ENCODE results near the gene NTN3.

The NTN3 gene

DNA sequence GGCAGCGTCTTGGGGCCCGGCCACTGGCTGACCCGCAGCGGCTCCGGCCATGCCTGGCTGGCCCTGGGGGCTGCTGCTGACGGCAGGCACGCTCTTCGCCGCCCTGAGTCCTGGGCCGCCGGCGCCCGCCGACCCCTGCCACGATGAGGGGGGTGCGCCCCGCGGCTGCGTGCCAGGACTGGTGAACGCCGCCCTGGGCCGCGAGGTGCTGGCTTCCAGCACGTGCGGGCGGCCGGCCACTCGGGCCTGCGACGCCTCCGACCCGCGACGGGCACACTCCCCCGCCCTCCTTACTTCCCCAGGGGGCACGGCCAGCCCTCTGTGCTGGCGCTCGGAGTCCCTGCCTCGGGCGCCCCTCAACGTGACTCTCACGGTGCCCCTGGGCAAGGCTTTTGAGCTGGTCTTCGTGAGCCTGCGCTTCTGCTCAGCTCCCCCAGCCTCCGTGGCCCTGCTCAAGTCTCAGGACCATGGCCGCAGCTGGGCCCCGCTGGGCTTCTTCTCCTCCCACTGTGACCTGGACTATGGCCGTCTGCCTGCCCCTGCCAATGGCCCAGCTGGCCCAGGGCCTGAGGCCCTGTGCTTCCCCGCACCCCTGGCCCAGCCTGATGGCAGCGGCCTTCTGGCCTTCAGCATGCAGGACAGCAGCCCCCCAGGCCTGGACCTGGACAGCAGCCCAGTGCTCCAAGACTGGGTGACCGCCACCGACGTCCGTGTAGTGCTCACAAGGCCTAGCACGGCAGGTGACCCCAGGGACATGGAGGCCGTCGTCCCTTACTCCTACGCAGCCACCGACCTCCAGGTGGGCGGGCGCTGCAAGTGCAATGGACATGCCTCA lies 773 bp downstream of the NTN3 start:
- H3K27ac ChIP-seq (ENCODE audit: low read depth, low read length, poor library complexity, severe bottlenecking) = no peak overlapping the region
- peaks cover 60% of the 10 kb centered on the region for H3K4me1 ChIP-seq (ENCODE audit: insufficient read depth, low read length, severe bottlenecking)
- no peak overlapping the region for H3K4me3 ChIP-seq (ENCODE audit: low read depth, low read length, poor library complexity, severe bottlenecking)

DNA sequence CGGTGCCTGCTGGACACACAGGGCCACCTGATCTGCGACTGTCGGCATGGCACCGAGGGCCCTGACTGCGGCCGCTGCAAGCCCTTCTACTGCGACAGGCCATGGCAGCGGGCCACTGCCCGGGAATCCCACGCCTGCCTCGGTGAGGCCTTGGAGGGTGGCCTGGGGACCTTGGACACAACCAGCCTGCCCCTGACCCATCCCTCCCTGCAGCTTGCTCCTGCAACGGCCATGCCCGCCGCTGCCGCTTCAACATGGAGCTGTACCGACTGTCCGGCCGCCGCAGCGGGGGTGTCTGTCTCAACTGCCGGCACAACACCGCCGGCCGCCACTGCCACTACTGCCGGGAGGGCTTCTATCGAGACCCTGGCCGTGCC lies 1.4 kb downstream of the NTN3 start:
- Histone ChIP-seq H4K20me1 (ENCODE audit: insufficient read depth, low read length) (no peaks in the 10 kb centered on the region), H3K27me3 (ENCODE audit: insufficient read depth, low read length) (peaks cover 17% of the 10 kb centered on the region), H3K9me2 (ENCODE audit: low read depth, low read length) (no peaks in the 10 kb centered on the region), H3K4me2 (ENCODE audit: low read length) (no peak overlapping the region), H3K4me1 (ENCODE audit: insufficient read depth, low read length, severe bottlenecking) (peaks cover 54% of the 10 kb centered on the region), H3K27ac (ENCODE audit: low read depth, low read length, poor library complexity, severe bottlenecking) (no peak overlapping the region), H3K36me3 (ENCODE audit: insufficient read depth, low read length) (no peaks in the 10 kb centered on the region), H3K9me3 (ENCODE audit: low read length) (no peaks in the 10 kb centered on the region), H3K79me2 (ENCODE audit: insufficient read depth, low read length) (no peaks in the 10 kb centered on the region), H3F3A (ENCODE audit: insufficient read depth, low read length) (no peaks in the 10 kb centered on the region), H3K4me3 (ENCODE audit: low read depth, low read length, poor library complexity, severe bottlenecking) (no peak overlapping the region), H3K9ac (ENCODE audit: low read length) (no peak overlapping the region), H2AFZ (ENCODE audit: low read length) (no peak overlapping the region)
- no peak for TF ChIP-seq EZH2 (IDR thresholded peaks at IDR 0.05; ENCODE audit: borderline replicate concordance, low read length)
- TF ChIP-seq CTCF (IDR thresholded peaks at IDR 0.05; ENCODE audit: low read length) = no peak

More for the DNA sequence above, 773 bp downstream of the NTN3 start:
- H4K20me1 ChIP-seq (ENCODE audit: insufficient read depth, low read length) = no peaks in the 10 kb centered on the region
- no peaks in the 10 kb centered on the region for H3K79me2 ChIP-seq (ENCODE audit: insufficient read depth, low read length)
- peaks cover 17% of the 10 kb centered on the region for H3K27me3 ChIP-seq (ENCODE audit: insufficient read depth, low read length)
- H2AFZ ChIP-seq (ENCODE audit: low read length) = no peak overlapping the region
- no peaks in the 10 kb centered on the region for H3K36me3 ChIP-seq (ENCODE audit: insufficient read depth, low read length)
- H3F3A ChIP-seq (ENCODE audit: insufficient read depth, low read length) = no peaks in the 10 kb centered on the region
- H3K9me2 ChIP-seq (ENCODE audit: low read depth, low read length) = no peaks in the 10 kb centered on the region
- no peak overlapping the region for H3K9ac ChIP-seq (ENCODE audit: low read length)
- no peaks in the 10 kb centered on the region for H3K9me3 ChIP-seq (ENCODE audit: low read length)
- peak overlapping the region; percentile 38; the same call in 1 of the 2 replicates for H3K4me2 ChIP-seq (ENCODE audit: low read length)
- TF ChIP-seq CTCF (IDR thresholded peaks at IDR 0.05; ENCODE audit: low read length) (no peak), EZH2 (IDR thresholded peaks at IDR 0.05; ENCODE audit: borderline replicate concordance, low read length) (no peak)

- H3K4me2 ChIP-seq (ENCODE audit: low read length) = 0 out of 2 replicates have a peak overlapping the region, but pooled peaks have one; percentile 44
- no peaks in the 10 kb centered on the region for H3F3A ChIP-seq (ENCODE audit: insufficient read depth, low read length)
- H3K27me3 ChIP-seq (ENCODE audit: insufficient read depth, low read length) = peaks cover 17% of the 10 kb centered on the region
- no peak overlapping the region for H3K27ac ChIP-seq (ENCODE audit: low read depth, low read length, poor library complexity, severe bottlenecking)
- H3K9me2 ChIP-seq (ENCODE audit: low read depth, low read length) = no peaks in the 10 kb centered on the region
- peaks cover 51% of the 10 kb centered on the region for H3K4me1 ChIP-seq (ENCODE audit: insufficient read depth, low read length, severe bottlenecking)
- no peak for TF ChIP-seq CTCF (IDR thresholded peaks at IDR 0.05; ENCODE audit: low read length)
- no peak for TF ChIP-seq EZH2 (IDR thresholded peaks at IDR 0.05; ENCODE audit: borderline replicate concordance, low read length)
- H4K20me1 ChIP-seq (ENCODE audit: insufficient read depth, low read length) = no peaks in the 10 kb centered on the region
- no peaks in the 10 kb centered on the region for H3K9me3 ChIP-seq (ENCODE audit: low read length)
- no peak overlapping the region for H2AFZ ChIP-seq (ENCODE audit: low read length)
- no peak overlapping the region for H3K9ac ChIP-seq (ENCODE audit: low read length)
- no peak overlapping the region for H3K4me3 ChIP-seq (ENCODE audit: low read depth, low read length, poor library complexity, severe bottlenecking)
- H3K79me2 ChIP-seq (ENCODE audit: insufficient read depth, low read length) = no peaks in the 10 kb centered on the region
- H3K36me3 ChIP-seq (ENCODE audit: insufficient read depth, low read length) = no peaks in the 10 kb centered on the region
Measured at GRCh38 chr16:2472885-2473445, 1.9 kb downstream of the NTN3 start.

Measured in OCI-LY1 (cell line).